ENCODE data around the gene IPO4. TPM values are rescaled to one million over a fixed set of nuclear protein-coding genes. Genes with fewer than 3 reads are reported as not detected.
A peak's percentile ranks its signal among the peaks of the same experiment; 100 is the strongest.

Gene IPO4
- total and polyA plus RNA-seq, 2 of the 13 experiments (the other 11 are each of a cell fraction or from before 2014, with no cell fraction given): 39.0 to 179 TPM

DNA sequence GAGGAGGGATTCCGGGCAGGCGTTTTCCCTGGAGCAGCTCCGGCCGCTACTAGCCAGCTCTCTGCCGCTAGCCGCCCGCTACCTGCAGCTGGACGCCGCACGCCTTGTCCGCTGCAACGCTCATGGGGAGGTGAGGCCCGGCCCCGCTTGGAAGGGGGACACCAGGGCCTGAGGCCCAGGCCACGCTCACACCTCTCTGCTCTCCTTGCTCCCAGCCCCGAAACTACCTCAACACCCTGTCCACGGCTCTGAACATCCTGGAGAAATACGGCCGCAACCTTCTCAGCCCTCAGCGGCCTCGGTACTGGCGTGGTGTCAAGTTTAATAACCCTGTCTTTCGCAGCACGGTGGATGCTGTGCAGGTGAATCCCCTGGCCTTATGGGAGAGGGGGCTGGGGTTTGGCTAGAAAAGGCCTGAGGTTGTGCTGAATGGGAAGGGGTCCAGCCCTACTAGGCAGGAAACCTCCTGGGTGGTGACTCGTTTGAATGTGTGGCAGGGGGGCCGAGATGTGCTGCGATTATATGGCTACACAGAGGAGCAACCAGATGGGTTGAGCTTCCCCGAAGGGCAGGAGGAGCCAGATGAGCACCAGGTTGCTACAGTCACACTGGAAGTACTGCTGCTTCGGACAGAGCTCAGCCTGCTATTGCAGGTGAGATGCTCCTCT lies 40.7 kb downstream of the IPO4 start (continued):
- TF ChIP-seq ZBTB34 (CRISPR knock-in tag; IDR thresholded peaks at IDR 0.05) (peak; percentile 56; the same call in 1 of the 2 replicates), ESRRA (CRISPR knock-in tag; IDR thresholded peaks at IDR 0.05; ENCODE audit: low read depth) (0 out of 2 replicates have a peak, but pooled peaks have one; percentile 26), CERS6 (CRISPR knock-in tag; IDR thresholded peaks at IDR 0.05) (0 out of 2 replicates have a peak, but pooled peaks have one; percentile 67), KLF13 (CRISPR knock-in tag; IDR thresholded peaks at IDR 0.05) (peak; percentile 87; the same call in 1 of the 2 replicates), ZNF710 (CRISPR knock-in tag; IDR thresholded peaks at IDR 0.05; ENCODE audit: borderline replicate concordance) (0 out of 2 replicates have a peak, but pooled peaks have one; percentile 49), ZNF724P (CRISPR knock-in tag; IDR thresholded peaks at IDR 0.05; ENCODE audit: borderline replicate concordance) (peak; percentile 34; the same call in 1 of the 2 replicates), MEF2D (CRISPR knock-in tag; IDR thresholded peaks at IDR 0.05) (peak; percentile 79), MXD4 (CRISPR knock-in tag; IDR thresholded peaks at IDR 0.05) (0 out of 2 replicates have a peak, but pooled peaks have one; percentile 20), ATF7-NPFF (CRISPR knock-in tag; IDR thresholded peaks at IDR 0.05; ENCODE audit: low read depth) (peak; percentile 18; the same call in 1 of the 2 replicates), ZNF44 (CRISPR knock-in tag; IDR thresholded peaks at IDR 0.05) (0 out of 2 replicates have a peak, but pooled peaks have one; percentile 80), KMT2A (CRISPR knock-in tag; IDR thresholded peaks at IDR 0.05) (peak; percentile 52; the same call in 1 of the 2 replicates), ZNF512B (CRISPR knock-in tag; IDR thresholded peaks at IDR 0.05; ENCODE audit: borderline replicate concordance) (0 out of 2 replicates have a peak, but pooled peaks have one; percentile 51)
- TF ChIP-seq, protein P1, sequence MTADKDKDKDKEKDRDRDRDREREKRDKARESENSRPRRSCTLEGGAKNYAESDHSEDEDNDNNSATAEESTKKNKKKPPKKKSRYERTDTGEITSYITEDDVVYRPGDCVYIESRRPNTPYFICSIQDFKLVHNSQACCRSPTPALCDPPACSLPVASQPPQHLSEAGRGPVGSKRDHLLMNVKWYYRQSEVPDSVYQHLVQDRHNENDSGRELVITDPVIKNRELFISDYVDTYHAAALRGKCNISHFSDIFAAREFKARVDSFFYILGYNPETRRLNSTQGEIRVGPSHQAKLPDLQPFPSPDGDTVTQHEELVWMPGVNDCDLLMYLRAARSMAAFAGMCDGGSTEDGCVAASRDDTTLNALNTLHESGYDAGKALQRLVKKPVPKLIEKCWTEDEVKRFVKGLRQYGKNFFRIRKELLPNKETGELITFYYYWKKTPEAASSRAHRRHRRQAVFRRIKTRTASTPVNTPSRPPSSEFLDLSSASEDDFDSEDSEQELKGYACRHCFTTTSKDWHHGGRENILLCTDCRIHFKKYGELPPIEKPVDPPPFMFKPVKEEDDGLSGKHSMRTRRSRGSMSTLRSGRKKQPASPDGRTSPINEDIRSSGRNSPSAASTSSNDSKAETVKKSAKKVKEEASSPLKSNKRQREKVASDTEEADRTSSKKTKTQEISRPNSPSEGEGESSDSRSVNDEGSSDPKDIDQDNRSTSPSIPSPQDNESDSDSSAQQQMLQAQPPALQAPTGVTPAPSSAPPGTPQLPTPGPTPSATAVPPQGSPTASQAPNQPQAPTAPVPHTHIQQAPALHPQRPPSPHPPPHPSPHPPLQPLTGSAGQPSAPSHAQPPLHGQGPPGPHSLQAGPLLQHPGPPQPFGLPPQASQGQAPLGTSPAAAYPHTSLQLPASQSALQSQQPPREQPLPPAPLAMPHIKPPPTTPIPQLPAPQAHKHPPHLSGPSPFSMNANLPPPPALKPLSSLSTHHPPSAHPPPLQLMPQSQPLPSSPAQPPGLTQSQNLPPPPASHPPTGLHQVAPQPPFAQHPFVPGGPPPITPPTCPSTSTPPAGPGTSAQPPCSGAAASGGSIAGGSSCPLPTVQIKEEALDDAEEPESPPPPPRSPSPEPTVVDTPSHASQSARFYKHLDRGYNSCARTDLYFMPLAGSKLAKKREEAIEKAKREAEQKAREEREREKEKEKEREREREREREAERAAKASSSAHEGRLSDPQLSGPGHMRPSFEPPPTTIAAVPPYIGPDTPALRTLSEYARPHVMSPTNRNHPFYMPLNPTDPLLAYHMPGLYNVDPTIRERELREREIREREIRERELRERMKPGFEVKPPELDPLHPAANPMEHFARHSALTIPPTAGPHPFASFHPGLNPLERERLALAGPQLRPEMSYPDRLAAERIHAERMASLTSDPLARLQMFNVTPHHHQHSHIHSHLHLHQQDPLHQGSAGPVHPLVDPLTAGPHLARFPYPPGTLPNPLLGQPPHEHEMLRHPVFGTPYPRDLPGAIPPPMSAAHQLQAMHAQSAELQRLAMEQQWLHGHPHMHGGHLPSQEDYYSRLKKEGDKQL (CRISPR knock-in tag; IDR thresholded peaks at IDR 0.05; ENCODE audit: low read depth): no peak

Measured in HepG2 (cell line).